Peyer's patch (tissue), 4 donors: ENCODE measurements around the gene BRCA2. TPM values are rescaled to one million over a fixed set of nuclear protein-coding genes. Genes with fewer than 3 reads are reported as not detected.

Experiments used
- DNase-seq, 3 donors: peaks; one replicate each; pipeline ENCODE4 v3.0.0-alpha.2; 2017 to 2019
- H3K27ac ChIP-seq, 4 donors: fragments of 200-600 bp; sonication (generic); one replicate each; pipeline ENCODE4 v1.5.1; 2016 to 2019
- H3K27me3 ChIP-seq, 2 donors: fragments of 200-600 bp; sonication (generic); one replicate each; pipeline ENCODE4 v1.5.1; 2019
- H3K36me3 ChIP-seq, 3 donors: fragments of 200-600 bp; sonication (generic); one replicate each; pipeline ENCODE4 v1.5.1; 2016 to 2019
- H3K4me1 ChIP-seq, 4 donors: fragments of 200-600 bp; sonication (generic); one replicate each; pipeline ENCODE4 v1.5.1; 2016 to 2019
- H3K4me3 ChIP-seq, 4 donors: fragments of 200-600 bp; sonication (generic); 1 replicate in 3 of 4; 2 replicates in 1 of 4; pipeline ENCODE4 v1.5.1; 2016 to 2019; ENCODE audit warnings: mild to moderate bottlenecking in 1 of 4
- H3K9me3 ChIP-seq, 4 donors: fragments of 200-600 bp; sonication (generic); one replicate each; pipeline ENCODE4 v1.5.1; 2016 to 2019; ENCODE audit warnings: mild to moderate bottlenecking in 1 of 4
- POLR2A ChIP-seq, 2 donors: fragments of 450-650 bp; IDR thresholded peaks; one replicate each; pipeline ENCODE4 v1.5.1; 2017; ENCODE audit warnings: antibody characterized with exemption in 2 of 2, mild to moderate bottlenecking in 2 of 2, moderate library complexity in 2 of 2
- total RNA-seq, 4 donors: library from RNA; depleted of rRNA; stranded (reverse); fragments of >200 nt; gene quantifications; one replicate each; pipeline ENCODE4 v1.1.0, GENCODE V29; 2016
- TF ChIP-seq, protein P1 (sequence below), 6 experiments: fragments of 450-650 bp in 4 of 6; fragments of 200-600 bp in 2 of 6; sonication (generic) in 1 of 6; IDR thresholded peaks; one replicate each; pipeline ENCODE4 v1.5.1; 2017 to 2019; ENCODE audit warnings: antibody characterized with exemption in 6 of 6, mild to moderate bottlenecking in 3 of 6, moderate library complexity in 1 of 6

The BRCA2 gene
- total RNA-seq, 4 donors from 2014 or later = 1.7 to 12.4 (median 2.7) TPM

DNA sequence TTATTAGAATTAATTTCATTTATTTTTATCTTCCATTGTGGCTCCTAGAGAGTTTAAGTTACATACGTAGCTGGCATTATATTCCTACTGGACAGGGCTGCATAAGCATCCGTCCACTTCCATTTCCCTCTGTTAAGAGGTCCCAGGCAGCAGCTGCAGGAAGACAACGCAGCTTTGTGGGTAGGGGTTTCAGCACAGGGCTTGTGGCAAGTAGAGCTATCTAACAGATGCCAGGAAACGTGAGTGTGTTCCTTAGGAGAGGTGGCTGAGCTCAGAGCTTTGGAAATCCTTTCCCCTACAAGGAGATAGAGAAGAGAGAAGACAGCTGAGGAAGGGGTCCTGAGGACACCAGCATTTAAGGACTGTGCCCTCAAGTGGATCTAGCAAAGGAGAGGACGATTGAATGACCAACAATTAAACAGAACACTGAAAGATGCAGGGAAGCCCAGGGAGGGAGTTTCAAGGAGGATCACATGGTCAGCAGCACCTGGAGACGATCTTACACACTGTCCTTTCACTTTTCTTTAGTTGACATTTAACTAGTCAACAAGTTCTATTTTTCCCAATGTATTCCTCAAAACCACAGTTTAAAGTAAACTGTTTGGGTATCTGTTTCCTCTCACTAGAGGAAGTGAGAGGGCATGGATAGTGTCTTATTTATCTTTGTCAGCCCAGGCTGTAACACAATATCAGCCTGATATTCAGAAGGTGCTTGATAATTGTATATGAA, 114.9 kb downstream of the BRCA2 start:
- Histone ChIP-seq H3K27ac (no peak overlapping the region), H3K36me3 (no peaks in the 10 kb centered on the region), H3K4me1 (peaks cover 0 to 10% (median 5%) of the 10 kb centered on the region in 4 donors), H3K4me3 (no peak overlapping the region), H3K27me3 (no peaks in the 10 kb centered on the region), H3K9me3 (no peaks in the 10 kb centered on the region)
- no peak for DNase-seq
- TF ChIP-seq POLR2A (IDR thresholded peaks at IDR 0.05) = no peak
- TF ChIP-seq, protein P1, sequence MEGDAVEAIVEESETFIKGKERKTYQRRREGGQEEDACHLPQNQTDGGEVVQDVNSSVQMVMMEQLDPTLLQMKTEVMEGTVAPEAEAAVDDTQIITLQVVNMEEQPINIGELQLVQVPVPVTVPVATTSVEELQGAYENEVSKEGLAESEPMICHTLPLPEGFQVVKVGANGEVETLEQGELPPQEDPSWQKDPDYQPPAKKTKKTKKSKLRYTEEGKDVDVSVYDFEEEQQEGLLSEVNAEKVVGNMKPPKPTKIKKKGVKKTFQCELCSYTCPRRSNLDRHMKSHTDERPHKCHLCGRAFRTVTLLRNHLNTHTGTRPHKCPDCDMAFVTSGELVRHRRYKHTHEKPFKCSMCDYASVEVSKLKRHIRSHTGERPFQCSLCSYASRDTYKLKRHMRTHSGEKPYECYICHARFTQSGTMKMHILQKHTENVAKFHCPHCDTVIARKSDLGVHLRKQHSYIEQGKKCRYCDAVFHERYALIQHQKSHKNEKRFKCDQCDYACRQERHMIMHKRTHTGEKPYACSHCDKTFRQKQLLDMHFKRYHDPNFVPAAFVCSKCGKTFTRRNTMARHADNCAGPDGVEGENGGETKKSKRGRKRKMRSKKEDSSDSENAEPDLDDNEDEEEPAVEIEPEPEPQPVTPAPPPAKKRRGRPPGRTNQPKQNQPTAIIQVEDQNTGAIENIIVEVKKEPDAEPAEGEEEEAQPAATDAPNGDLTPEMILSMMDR (IDR thresholded peaks at IDR 0.05) = no peak

DNA sequence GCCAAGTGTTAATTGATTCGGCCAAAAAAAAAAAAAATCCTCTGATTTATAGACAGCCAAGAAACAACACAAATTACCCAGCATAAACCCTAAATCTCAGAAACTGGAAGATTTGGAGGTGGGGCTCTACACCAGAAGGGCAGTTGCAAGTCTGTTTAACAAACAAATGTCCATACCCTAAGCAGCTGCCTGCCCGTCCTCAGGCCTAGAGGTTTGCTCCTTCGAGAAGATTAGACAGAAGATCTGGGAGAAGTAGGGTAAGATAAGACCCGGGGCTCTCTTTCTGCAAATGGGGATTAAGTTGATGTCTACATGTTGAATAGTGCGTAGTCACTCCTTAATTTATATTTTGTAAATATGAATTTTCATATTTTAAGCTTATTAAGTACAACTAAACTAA, 116.1 kb downstream of the BRCA2 start:
- Histone ChIP-seq H3K9me3 (no peaks in the 10 kb centered on the region), H3K4me1 (peaks cover 0 to 7% (median 0%) of the 10 kb centered on the region in 4 donors), H3K27me3 (no peaks in the 10 kb centered on the region), H3K4me3 (no peak overlapping the region), H3K27ac (no peak overlapping the region), H3K36me3 (no peaks in the 10 kb centered on the region)
- TF ChIP-seq, protein P1 (IDR thresholded peaks at IDR 0.05) = no peak
- no peak for TF ChIP-seq POLR2A (IDR thresholded peaks at IDR 0.05)
- DNase-seq = no peak

DNA sequence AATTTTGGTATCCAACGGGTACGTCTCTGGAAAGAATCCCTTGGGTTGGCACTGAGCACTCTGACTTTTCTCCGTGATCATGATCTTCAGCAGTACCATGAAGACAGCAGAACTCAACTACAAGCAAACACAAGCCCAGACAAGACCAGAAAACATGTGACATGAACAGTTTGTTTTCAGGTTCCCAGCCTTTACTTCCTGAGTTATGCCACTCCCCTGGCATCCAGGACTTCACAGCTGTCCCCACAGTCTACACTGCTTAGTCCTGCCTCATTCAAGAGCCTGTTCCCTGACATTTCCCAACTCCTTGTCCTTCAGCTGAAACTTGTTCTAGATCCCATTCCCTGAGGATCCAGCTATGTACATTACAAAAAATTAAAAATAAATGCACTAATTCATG, 117.5 kb downstream of the BRCA2 start:
- no peak overlapping the region for H3K27ac ChIP-seq

DNA sequence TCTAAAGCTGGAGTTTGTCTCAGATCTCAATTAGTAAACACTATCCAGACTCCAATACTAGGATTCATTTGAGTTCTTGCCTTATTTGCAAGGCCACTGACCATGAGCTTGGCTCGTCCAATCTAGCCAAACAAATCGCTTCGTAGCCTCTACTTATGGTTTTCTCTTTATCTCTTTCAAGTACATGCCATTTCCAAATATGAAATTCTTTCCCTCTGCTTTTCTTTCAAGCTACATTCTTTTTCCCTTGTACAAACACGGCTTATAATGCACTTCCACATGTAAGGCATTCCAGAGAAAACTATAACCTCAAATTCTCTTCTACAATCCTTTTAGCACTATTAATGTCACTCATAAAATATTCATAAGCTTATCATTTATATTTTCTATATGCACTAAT, 123.6 kb downstream of the BRCA2 start:
- H3K27ac ChIP-seq = no peak overlapping the region
- H3K4me1 ChIP-seq = no peaks in the 10 kb centered on the region
- H3K4me3 ChIP-seq = no peak overlapping the region
- H3K9me3 ChIP-seq = no peaks in the 10 kb centered on the region
- TF ChIP-seq POLR2A (IDR thresholded peaks at IDR 0.05) = no peak
- no peaks in the 10 kb centered on the region for H3K27me3 ChIP-seq
- H3K36me3 ChIP-seq = no peaks in the 10 kb centered on the region
- DNase-seq = no peak

More for the DNA sequence above, 117.5 kb downstream of the BRCA2 start:
- TF ChIP-seq, protein P1 (IDR thresholded peaks at IDR 0.05) = no peak
- TF ChIP-seq POLR2A (IDR thresholded peaks at IDR 0.05) = no peak
- no peak overlapping the region for H3K4me3 ChIP-seq
- H3K27me3 ChIP-seq = no peaks in the 10 kb centered on the region
- DNase-seq = no peak
- peaks cover 0 to 7% (median 0%) of the 10 kb centered on the region in 4 donors for H3K4me1 ChIP-seq
- no peaks in the 10 kb centered on the region for H3K36me3 ChIP-seq
- no peaks in the 10 kb centered on the region for H3K9me3 ChIP-seq

DNA sequence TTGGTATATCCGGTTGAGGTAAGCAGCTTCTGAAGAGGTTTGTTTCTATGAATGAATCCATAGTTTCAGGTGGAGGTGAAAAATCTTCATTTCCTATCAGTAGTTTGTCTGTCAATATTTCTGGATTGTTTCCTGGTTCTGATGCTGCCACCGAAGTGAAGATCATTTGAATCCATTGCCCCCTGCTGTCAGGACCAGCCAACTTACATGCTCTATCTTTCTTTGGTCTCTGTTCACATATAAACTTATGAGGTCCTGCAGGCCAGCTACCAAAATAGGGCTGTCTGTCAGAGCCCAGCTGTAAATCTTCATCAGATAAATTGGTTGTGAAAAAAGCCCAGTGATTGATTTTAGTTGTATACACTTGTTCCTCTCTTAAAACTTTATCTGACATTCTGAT, 127.8 kb downstream of the BRCA2 start:
- DNase-seq = peak in 2 of 3 donors; percentile 45 to 73
- Histone ChIP-seq H3K27me3 (no peaks in the 10 kb centered on the region), H3K9me3 (no peaks in the 10 kb centered on the region), H3K27ac (no peak overlapping the region), H3K4me3 (no peak overlapping the region), H3K4me1 (no peaks in the 10 kb centered on the region), H3K36me3 (no peaks in the 10 kb centered on the region)
- TF ChIP-seq, protein P1 (IDR thresholded peaks at IDR 0.05) = peak; percentile 17 to 54 (median 44)
- no peak for TF ChIP-seq POLR2A (IDR thresholded peaks at IDR 0.05)

DNA sequence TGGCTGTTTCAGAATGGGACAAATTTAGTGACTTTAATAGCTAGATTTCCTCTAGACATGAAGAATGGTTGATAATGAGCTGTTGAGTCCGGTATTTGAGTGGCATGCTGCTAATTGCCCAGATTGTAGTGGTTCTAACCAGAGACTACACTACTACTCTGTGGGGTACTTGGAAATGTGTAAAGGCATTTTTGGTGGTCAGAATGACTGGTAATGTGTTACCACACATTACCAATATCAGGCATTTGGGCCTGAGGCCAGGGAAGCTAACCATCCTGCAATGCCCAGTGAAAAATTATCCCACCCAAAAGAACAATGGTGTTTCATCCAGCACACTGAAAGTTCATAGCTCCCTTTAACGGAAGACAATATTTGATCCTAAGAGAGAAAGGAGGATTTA, 130.2 kb downstream of the BRCA2 start:
- no peak overlapping the region for H3K27ac ChIP-seq
- no peaks in the 10 kb centered on the region for H3K9me3 ChIP-seq
- H3K4me3 ChIP-seq = no peak overlapping the region
- no peaks in the 10 kb centered on the region for H3K4me1 ChIP-seq
- no peak for DNase-seq
- no peaks in the 10 kb centered on the region for H3K36me3 ChIP-seq
- no peak for TF ChIP-seq POLR2A (IDR thresholded peaks at IDR 0.05)
- TF ChIP-seq, protein P1 (IDR thresholded peaks at IDR 0.05) = no peak
- H3K27me3 ChIP-seq = no peaks in the 10 kb centered on the region
